Small intestine (tissue), 7 donors: ENCODE measurements around the gene SLC6A18. TPM values are rescaled to one million over a fixed set of nuclear protein-coding genes. Genes with fewer than 3 reads are reported as not detected.

Experiments
- DNase-seq, 2 donors: peaks; one replicate each; pipeline versions ENCODE4 v3.0.0 to v3.0.0-alpha.2; 2013
- FAIRE-seq: peaks from 2 replicates; lab custom pipeline; 2012; peaks lifted over from hg19 to GRCh38; lab: Jason Lieb, UNC
- H3K27ac ChIP-seq, 3 donors: one replicate each; pipeline ENCODE4 v1.5.1; 2013; ENCODE audit warnings: low read length in 2 of 3, mild to moderate bottlenecking in 2 of 3, control low read depth in 1 of 3, inconsistent platforms in 1 of 3, low read depth in 1 of 3, moderate library complexity in 1 of 3
- H3K27me3 ChIP-seq, 3 donors: one replicate each; pipeline ENCODE4 v1.6.1; 2013; ENCODE audit warnings: low read length in 3 of 3, inconsistent platforms in 1 of 3; ENCODE audit not compliant: control insufficient read depth in 3 of 3, insufficient read depth in 3 of 3
- H3K36me3 ChIP-seq, 3 donors: one replicate each; pipeline ENCODE4 v1.6.1; 2013; ENCODE audit warnings: low read length in 3 of 3, inconsistent platforms in 1 of 3, low read depth in 1 of 3, mild to moderate bottlenecking in 1 of 3, moderate library complexity in 1 of 3; ENCODE audit not compliant: control insufficient read depth in 3 of 3, insufficient read depth in 2 of 3
- H3K4me1 ChIP-seq, 3 donors: one replicate each; pipeline ENCODE4 v1.6.1; 2013; ENCODE audit warnings: low read length in 2 of 3, inconsistent platforms in 1 of 3, low read depth in 1 of 3, mild to moderate bottlenecking in 1 of 3, moderate library complexity in 1 of 3; ENCODE audit not compliant: control insufficient read depth in 3 of 3, insufficient read depth in 2 of 3
- H3K4me3 ChIP-seq, 3 donors: one replicate each; pipeline ENCODE4 v1.5.1; 2013; ENCODE audit warnings: low read length in 3 of 3, control low read depth in 1 of 3, inconsistent platforms in 1 of 3, low read depth in 1 of 3, mild to moderate bottlenecking in 1 of 3, moderate library complexity in 1 of 3
- H3K9me3 ChIP-seq, 2 donors: one replicate each; pipeline ENCODE4 v1.6.1; 2013; ENCODE audit warnings: low read depth in 1 of 2, low read length in 1 of 2; ENCODE audit not compliant: control insufficient read depth in 2 of 2, insufficient read depth in 1 of 2
- WGBS, 3 donors: extraction: QIAGEN DNeasy Blood & Tissue Kit; methylation state at CpG; one replicate each; pipeline ENCODE4 v1.1.7; 2013; 5-methylcytosine and 5-hydroxymethylcytosine counted together
- polyA plus RNA-seq, 4 donors: library from polyadenylated mRNA; stranded (reverse) in 3 of 4; unstranded in 1 of 4; fragments of 200-250 nt in 3 of 4; fragments of 120-200 nt in 1 of 4; gene quantifications; one replicate each; pipeline versions ENCODE4 v1.2.1 to v1.2.3, GENCODE V29; 2013
- donor health status: healthy with polysubstance abuse.
- donor health status: control.
- donor health status: control.
- donor health status: Bipolar disorder and iron deficiency.
- donor health status: healthy.

Gene SLC6A18
- polyA plus RNA-seq, 4 donors, result 0.04 TPM; not detected in 2

GRCh38 chr5:1180841-1181271 lies 44.3 kb upstream of the SLC6A18 start:
- H3K4me3 ChIP-seq, result peak overlapping the region in 2 of 3 donors; percentile 18 to 54
- no peaks in the 10 kb centered on the region for H3K9me3 ChIP-seq
- H3K36me3 ChIP-seq, result peaks cover 0 to 38% (median 0%) of the 10 kb centered on the region in 3 donors
- FAIRE-seq, result no peak
- no peaks in the 10 kb centered on the region for H3K27me3 ChIP-seq
- WGBS, 3 donors, result 77 to 80% (median 79%) methylated on average over 20 of the region's 20 CpGs
- peak in 1 of 2 donors; percentile 39 for DNase-seq
- peaks cover 6 to 64% (median 14%) of the 10 kb centered on the region in 3 donors for H3K4me1 ChIP-seq
- H3K27ac ChIP-seq, result peak overlapping the region in 2 of 3 donors; percentile 95 to 99

- DNase-seq (peak; percentile 74 to 95), FAIRE-seq (no peak)
- Histone ChIP-seq H3K4me1 (peaks cover 6 to 73% (median 18%) of the 10 kb centered on the region in 3 donors), H3K27me3 (no peaks in the 10 kb centered on the region), H3K4me3 (peak overlapping the region in 2 of 3 donors; percentile 54 to 62), H3K27ac (peak overlapping the region; percentile 91 to 99 (median 95)), H3K9me3 (no peaks in the 10 kb centered on the region), H3K36me3 (peaks cover 0 to 30% (median 0%) of the 10 kb centered on the region in 3 donors)
- WGBS, 3 donors, result 23 to 59% (median 31%) methylated on average over 24 to 27 of the region's 27 CpGs
These were observed 43.5 kb upstream of the SLC6A18 start for GRCh38 chr5:1181451-1182359.

- peaks cover 6 to 79% (median 23%) of the 10 kb centered on the region in 3 donors for H3K4me1 ChIP-seq
- H3K4me3 ChIP-seq, result peak overlapping the region in 2 of 3 donors; percentile 54 to 62
- peak overlapping the region; percentile 91 to 99 (median 95) for H3K27ac ChIP-seq
- no peaks in the 10 kb centered on the region for H3K27me3 ChIP-seq
- DNase-seq (no peak), FAIRE-seq (no peak)
- peaks cover 0 to 27% (median 0%) of the 10 kb centered on the region in 3 donors for H3K36me3 ChIP-seq
- H3K9me3 ChIP-seq, result no peaks in the 10 kb centered on the region
- 31 to 65% (median 55%) methylated on average over 7 of the region's 7 CpGs for WGBS, 3 donors
These were observed 42.9 kb upstream of the SLC6A18 start for GRCh38 chr5:1182360-1182632.

- WGBS, 3 donors, result 14 to 57% (median 33%) methylated on average over 31 of the region's 31 CpGs
- H3K27ac ChIP-seq, result peak overlapping the region; percentile 91 to 99 (median 95)
- peak; percentile 94 to 97 for DNase-seq
- peaks cover 0 to 3% of the 10 kb centered on the region in 2 donors for H3K9me3 ChIP-seq
- no peak for FAIRE-seq
- peaks cover 0 to 26% (median 0%) of the 10 kb centered on the region in 3 donors for H3K36me3 ChIP-seq
- no peaks in the 10 kb centered on the region for H3K27me3 ChIP-seq
- H3K4me3 ChIP-seq, result peak overlapping the region in 2 of 3 donors; percentile 54 to 62
- peaks cover 6 to 80% (median 28%) of the 10 kb centered on the region in 3 donors for H3K4me1 ChIP-seq
These were observed 42.4 kb upstream of the SLC6A18 start for GRCh38 chr5:1182633-1183423.

- WGBS, 3 donors, result 18 to 59% (median 34%) methylated on average over 16 to 18 of the region's 18 CpGs
- peak in 1 of 2 donors; percentile 47 for DNase-seq
- peaks cover 0 to 24% (median 0%) of the 10 kb centered on the region in 3 donors for H3K36me3 ChIP-seq
- peak overlapping the region; percentile 91 to 99 (median 95) for H3K27ac ChIP-seq
- peaks cover 6 to 74% (median 30%) of the 10 kb centered on the region in 3 donors for H3K4me1 ChIP-seq
- no peak overlapping the region for H3K4me3 ChIP-seq
- no peaks in the 10 kb centered on the region for H3K27me3 ChIP-seq
- H3K9me3 ChIP-seq, result peaks cover 0 to 4% of the 10 kb centered on the region in 2 donors
- FAIRE-seq, result no peak
These were observed 41.6 kb upstream of the SLC6A18 start for GRCh38 chr5:1183424-1184162.

GRCh38 chr5:1184163-1184470 lies 41.1 kb upstream of the SLC6A18 start:
- Histone ChIP-seq H3K27me3 (no peaks in the 10 kb centered on the region), H3K36me3 (peaks cover 0 to 21% (median 0%) of the 10 kb centered on the region in 3 donors), H3K4me1 (peaks cover 6 to 69% (median 30%) of the 10 kb centered on the region in 3 donors), H3K9me3 (peaks cover 0 to 4% of the 10 kb centered on the region in 2 donors), H3K4me3 (no peak overlapping the region), H3K27ac (peak overlapping the region in 2 of 3 donors; percentile 95 to 99)
- DNase-seq (no peak), FAIRE-seq (no peak)
- 68 to 85% (median 78%) methylated on average over 8 of the region's 8 CpGs for WGBS, 3 donors

- WGBS, 3 donors, result 85 to 89% (median 87%) methylated on average over 7 of the region's 7 CpGs
- peaks cover 0 to 18% (median 0%) of the 10 kb centered on the region in 3 donors for H3K36me3 ChIP-seq
- H3K27me3 ChIP-seq, result no peaks in the 10 kb centered on the region
- DNase-seq (no peak), FAIRE-seq (no peak)
- H3K4me1 ChIP-seq, result peaks cover 6 to 66% (median 30%) of the 10 kb centered on the region in 3 donors
- H3K9me3 ChIP-seq, result peaks cover 0 to 4% of the 10 kb centered on the region in 2 donors
- no peak overlapping the region for H3K4me3 ChIP-seq
- H3K27ac ChIP-seq, result peak overlapping the region in 2 of 3 donors; percentile 95 to 99
These were observed 40.7 kb upstream of the SLC6A18 start for GRCh38 chr5:1184481-1184880.
